ENCODE measurements around the gene PDZRN3. TPM values are rescaled to one million over a fixed set of nuclear protein-coding genes. Genes with fewer than 3 reads are reported as not detected.
A peak's percentile ranks its signal among the peaks of the same experiment; 100 is the strongest.

The PDZRN3 gene
- 70.8 and 135 TPM in 2 replicates for total RNA-seq
- polyA plus RNA-seq (2012) = 27.3 TPM

DNA sequence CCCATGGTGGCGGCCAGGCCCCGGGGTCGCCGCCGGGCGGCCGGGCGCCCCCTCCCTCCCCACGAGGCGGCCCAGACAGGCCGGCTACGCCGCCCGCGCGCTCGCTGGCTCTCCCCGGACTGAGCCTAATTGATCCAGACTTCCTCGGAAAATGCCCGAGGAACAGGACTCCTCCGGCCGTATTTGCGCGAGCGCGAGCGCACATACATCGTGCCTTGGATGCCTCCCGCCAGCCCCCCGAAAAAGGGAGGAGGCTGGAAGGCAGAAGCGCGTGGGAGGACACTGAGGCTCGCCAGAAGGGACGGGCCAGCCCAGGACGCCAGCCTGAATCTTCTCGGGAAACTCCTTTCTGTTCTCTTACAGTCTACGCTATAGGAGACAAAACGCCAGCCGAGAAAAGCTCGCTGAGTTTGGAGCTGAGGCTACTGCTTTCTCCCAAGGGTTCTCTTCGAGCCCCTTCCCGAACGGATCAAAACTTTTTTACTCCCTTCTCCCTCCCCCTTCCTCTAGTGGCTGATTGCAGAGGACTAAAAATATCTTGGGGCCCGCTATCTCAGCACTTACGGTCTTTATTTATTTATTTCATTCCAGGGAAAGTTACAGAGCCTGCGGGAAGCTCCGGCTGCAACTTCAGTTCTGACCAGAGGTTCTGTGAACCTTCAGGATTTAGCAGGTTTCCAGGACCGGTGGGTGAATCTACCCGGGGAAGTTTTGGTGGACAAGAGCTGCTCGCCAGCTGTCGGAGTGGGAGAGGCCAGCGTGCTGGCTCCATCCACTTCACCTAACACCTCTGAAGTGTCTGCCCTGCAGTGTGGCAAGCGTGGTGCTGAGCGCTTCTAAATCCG is at the start of gene PDZRN3:
Gene PDZRN3, minus strand, starts transcription at position 121 of the 845 bp plus-strand sequence.
- DNase-seq (ENCODE audit: low read depth) = peak; percentile 86

DNA sequence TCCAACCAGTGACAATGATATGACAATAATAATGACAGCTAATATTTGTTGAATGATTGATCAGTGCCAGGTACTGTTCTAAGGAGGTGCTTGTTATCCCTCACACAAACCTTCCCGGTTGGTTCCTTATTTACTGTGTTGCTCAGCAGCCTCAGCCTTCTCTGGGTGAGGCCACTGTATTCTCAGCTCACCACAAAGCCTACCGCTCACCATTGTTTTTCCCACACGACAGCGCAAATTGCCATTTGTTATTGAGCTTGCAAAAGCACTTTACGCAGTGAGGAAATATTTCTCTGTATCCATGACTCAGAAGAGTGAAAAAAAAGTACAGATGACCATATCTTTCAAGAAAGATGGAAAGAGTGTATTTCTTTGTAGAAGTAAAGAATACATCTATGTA is 49.5 kb upstream of the PDZRN3 start:
- DNase-seq (ENCODE audit: low read depth) = peak; percentile 82

DNA sequence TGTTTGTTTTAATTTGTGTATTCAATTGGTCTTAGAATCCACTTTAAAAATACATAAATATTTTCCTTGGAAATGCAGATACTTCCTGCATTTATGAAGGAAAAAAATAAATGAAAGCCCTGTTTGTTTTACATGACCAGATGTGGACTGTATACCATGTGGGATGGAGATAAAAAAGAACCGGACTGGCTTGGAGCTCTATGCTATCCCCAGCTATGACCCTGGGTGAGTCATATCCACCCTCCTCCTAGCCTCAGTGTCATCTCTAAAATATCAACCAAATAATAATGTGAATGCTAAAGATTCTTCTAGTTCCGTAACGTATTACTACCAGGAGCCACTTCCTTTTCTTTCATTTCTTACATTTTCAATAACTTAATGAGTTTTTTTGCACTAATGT is 44.5 kb upstream of the PDZRN3 start:
- DNase-seq (ENCODE audit: low read depth) = no peak

DNA sequence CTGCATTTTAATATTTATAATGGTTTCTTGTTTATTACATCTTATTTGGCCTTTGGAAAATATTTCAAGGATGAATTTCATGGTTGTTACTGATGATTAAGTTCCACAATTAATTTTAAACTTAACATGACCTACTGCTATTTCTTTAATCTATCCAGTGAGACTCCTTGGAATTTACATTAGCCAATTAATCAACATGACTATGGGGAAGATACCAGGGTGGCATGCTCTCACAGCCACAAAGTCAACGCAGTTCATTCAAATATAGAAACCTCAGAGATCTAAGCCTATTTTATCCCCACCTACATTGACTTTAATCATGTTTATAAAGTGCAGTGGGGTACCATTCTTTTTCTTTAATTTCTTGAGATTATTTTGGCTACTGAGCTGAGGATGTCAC is 43.6 kb upstream of the PDZRN3 start:
- no peak for DNase-seq (ENCODE audit: low read depth)

DNA sequence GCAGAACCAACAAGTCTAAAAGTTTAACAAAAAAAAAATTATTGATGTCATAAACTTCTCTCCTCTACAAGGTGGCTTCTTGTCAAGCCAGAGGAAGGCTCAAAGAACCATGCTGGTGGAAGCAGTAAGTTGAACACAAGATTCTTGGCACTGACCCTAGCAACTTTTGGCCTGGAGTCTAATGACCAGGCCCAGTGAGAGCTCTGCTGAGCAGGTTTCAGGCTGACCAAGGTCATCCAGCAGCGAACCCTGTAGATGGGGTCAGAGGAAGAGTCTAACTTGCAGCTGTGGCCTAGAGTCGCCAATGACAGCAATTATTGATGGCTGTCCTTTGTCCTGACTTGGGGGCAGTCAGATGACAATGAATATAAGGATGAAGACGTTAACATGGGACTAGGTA is 43.1 kb upstream of the PDZRN3 start:
- no peak for DNase-seq (ENCODE audit: low read depth)

DNA sequence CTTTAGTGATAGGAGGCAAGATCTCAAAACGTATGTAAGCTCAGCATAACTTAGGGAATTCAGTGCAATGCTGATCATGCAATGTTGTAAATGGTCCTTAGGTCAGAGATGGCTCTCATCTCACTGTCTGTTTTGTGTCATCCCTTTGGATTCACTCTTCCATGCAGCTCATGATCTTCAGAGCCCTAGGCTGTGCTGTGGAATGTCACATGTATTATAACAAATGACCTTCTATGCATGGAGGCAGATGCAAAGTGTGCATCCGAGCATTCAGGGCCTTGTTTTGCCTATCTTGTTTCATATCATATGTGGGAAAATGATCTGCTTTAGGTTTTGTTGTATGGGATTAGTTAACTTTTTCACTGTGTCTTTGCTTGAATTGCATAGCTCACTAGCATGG is 40.5 kb upstream of the PDZRN3 start:
- DNase-seq (ENCODE audit: low read depth) = no peak

DNA sequence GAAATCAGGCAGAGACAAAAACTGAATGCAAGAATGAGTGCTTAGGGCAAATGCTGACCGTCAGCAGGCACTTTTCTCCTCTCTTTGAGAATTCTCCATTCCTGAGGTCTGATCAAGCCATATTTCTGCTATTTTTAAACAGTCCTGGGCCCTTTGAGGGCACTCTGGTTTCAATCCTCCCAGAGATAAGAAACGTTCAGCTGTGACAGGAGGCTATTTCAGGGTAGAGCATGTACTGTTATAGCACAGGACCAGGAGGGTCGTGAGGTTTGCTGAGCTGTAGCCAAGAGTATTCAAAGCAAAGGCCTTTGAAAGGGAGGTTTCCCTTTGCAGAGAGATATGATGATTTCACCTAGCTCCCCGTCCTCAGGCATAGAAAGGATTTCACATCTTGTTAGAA is 39.6 kb upstream of the PDZRN3 start:
- peak; percentile 45 for DNase-seq (ENCODE audit: low read depth)

DNA sequence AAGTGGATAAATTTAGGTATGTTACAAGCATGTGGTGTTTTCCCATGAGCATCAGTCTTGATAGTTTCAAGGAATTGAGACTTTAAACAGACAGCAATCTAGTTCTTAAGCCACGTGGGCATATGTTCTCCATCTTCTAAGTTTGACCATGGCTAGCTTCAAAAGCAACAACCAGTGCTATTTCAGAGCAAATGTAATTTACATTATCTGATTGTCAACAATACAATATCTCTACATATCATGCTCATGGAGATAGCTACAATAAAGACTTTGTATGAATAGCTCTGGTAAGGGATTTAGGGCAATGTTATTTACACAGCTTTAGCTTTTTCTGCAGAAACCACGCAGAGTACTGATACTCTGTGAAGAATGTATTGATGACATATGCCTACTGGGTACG is 38.8 kb upstream of the PDZRN3 start:
- DNase-seq (ENCODE audit: low read depth) = no peak

DNA sequence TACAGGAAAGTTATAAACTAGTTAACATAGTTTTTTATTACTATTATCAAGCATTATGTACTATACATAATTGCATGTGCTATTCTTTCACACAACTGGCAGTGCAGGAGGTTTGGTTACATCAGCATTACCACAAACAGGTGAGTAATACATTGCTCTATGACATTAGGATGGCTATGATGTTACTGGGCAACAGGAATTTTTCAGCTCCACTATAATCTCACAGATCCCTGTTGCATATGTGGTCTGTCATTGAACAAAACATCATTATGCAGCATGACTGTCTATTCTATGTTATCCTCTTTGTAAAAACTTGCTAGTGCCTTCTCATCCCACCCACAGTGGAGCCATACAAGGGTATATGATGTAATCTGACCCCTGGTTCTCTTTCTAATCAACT is 36.5 kb upstream of the PDZRN3 start:
- no peak for DNase-seq (ENCODE audit: low read depth)

DNA sequence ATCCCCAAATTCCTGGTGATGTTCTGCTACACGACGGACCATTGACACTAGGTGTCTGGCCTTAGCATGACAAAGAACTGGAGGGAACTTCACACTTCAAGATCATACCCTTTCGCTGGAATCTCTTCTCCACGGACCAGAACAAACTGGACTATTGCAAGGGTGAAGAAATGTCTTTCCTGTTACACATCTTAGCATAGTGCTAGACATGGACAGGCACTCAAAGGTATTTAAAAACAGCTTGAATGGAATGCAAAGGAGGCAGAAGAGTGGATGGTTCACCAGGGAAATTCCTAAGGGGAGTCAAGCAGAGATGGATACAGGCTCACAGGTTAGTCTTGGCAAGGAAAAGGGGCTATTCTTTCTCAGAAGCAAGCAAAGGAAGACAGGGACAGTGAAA is 33.5 kb upstream of the PDZRN3 start:
- DNase-seq (ENCODE audit: low read depth) = no peak

DNA sequence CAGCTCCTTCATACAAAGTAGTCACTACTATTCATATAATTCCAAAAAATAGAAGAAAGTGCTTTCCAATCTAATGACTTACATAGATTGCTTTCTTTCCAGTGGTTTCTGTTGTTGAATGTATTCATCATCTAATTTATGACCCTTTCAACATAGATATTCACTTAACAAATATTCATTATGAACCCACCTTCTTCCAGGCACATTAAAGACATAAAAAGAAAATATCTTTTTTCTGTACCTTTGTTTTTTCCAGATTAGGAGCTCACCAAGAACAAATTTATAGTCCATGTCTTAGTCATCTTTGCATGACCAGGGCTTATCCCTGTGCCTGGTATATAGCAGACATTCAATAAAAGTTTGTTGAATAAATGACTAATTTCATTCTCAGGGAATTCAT is 32.4 kb upstream of the PDZRN3 start:
- DNase-seq (ENCODE audit: low read depth) = no peak

DNA sequence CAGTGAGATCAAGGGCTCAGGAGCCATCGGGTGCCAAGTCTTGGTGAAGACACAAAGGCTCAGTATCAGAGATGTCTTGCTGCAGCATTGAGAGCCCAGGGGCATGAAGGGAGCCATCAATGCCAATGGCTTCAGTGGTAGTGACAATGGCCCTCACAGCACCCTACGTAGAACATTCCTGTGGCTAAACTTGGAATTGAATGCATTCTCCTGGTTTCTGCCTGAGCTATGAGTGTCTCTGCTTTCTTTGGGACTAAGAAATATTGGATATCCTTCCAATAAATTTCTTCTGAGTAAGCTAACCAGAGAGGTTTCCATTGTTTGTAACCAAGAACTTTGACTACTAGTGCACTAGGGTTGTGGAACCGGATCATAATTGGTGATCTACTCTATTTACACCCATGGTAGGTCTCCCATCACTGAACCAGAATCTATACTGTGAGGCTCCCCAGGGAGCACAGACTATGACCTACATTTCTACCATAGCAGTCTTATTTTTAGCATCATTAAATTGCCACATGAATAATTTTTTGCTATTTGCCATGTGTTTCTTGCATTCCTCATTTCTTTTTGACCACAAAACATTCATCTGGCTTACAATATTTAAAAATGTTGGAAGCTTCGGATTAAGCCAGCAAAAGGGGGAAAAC is 31.6 kb upstream of the PDZRN3 start:
- peak; percentile 62 for DNase-seq (ENCODE audit: low read depth)

DNA sequence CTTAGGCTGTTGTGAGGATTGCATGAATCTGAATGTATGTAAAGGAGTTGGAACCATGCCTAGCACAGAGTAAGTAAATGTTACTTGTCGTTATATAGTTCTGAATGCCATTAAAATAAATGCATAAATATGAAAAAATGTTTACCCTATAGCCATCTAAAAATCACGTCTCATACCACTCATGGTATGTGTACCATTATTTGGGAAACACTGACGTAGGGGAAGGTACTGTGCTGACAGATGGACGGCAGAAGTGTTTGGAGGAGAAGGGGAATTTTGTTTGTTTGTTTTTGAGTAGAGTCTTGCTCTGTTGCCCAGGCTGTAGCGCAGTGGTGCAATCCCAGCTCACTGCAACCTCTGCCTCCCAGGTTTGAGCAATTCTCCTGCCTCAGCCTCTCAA is 30.5 kb upstream of the PDZRN3 start:
- DNase-seq (ENCODE audit: low read depth) = no peak

DNA sequence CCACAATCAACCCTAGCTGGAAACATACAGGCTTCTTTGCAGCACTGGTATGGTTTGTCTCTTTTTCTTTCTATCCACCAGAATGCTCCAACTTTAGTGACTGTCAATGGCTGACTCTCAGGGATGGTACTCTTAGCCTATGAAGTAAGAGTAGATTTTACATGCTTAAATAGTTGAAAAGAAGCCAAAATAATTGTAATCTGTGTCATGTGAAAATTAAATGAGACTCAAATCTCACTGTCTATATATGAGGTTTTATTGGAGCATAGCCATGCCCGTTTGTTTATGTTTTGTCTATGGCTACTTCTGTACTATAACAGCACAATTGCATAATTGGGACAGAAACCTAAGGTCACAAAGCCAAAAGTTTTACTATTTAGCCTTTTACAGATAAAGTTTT is 29.1 kb upstream of the PDZRN3 start:
- no peak for DNase-seq (ENCODE audit: low read depth)

DNA sequence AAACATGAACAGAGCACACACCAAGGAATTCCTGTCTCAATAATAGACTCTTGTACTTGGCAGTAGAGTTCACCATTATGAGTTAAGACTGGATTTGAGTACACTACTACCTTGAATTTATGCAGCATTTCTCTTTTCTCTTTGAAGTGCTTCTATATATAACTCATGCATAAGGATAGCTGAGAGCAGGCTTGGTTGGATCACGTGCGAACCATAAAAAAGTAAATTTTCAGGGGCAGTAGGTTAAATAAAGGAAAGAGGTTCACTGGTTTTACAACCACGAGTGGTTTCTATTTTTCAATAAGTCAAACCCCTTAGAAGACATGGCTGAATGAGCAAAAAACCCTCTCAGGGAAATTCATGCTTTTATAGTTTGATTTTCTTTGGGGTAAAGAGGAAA is 28.6 kb upstream of the PDZRN3 start:
- DNase-seq (ENCODE audit: low read depth) = no peak

DNA sequence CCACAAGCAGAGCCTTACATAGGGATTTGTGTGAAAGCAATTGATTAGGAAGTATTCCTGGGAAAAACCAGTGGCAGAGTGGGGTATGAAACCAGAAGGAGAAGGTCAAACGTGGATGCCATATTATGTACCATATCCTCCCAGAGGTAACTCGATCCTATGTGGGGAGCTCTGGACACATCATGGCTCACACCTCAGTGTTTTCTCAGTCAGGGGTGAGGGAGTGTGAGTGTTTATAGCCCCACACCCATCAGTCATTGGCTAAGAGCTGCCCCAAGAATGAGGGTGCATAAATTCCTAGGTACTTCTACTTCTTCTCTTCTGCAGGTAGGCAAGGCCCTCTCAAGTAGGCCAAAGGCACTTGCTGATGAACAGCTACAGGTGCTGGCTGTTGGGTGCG is 28.2 kb upstream of the PDZRN3 start:
- no peak for DNase-seq (ENCODE audit: low read depth)

DNA sequence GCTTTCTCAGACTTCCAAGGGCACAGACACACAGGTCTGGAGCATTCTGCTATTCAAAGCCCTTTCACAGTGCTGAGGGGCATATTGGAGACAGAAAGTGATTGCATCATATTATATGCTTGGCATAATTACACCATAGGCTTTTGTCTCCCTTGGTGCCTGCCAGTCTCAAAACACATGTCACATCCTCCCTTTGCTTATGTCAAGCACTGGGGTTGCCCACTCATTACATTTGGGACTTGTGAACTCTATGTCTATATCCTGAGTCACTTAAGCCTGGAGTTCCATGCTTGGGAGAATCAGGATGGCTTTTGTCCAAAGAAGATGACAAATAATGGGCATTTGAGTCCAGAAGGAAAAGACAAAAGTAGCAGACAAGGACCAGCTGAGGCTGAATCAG is 12.3 kb upstream of the PDZRN3 start:
- no peak for DNase-seq (ENCODE audit: low read depth)

DNA sequence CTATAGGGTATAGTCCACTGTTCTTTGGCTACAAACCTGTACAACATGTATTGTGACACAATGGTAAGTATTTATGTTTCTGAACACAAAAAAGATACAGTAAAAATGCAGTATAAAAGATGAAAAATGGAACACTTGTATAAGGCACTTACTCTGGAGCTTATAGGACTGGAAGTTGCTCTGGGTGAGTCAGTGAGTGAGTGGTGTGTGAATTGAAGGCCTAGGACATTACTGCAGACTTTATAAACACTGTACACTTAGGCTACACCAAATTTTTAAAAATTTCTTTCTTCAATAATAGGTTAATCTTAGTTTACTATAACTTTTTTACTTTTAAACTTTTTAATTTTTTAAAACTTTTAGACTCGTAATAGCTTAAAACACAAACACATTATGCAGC is 10.5 kb upstream of the PDZRN3 start:
- DNase-seq (ENCODE audit: low read depth) = no peak

DNA sequence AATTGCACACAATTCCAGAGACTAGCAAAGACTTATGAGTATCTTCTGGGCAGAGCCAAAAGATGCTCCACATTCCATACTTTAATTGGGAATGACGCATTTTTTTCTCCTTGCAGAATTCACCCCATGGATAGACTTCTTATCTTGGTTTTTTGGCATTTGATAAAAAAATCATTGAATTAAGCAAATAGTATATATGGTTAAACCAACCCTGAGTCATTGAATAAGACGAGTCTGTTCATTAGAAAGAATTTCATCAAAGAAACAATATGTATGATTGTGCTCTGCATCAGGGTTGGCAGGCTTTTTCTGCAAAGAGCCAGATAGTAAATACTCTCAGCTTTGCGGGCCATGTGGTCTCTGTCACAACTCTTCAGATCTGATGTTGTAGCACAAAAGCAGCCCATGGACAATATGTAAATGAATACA is 9.2 kb upstream of the PDZRN3 start:
- no peak for DNase-seq (ENCODE audit: low read depth)

DNA sequence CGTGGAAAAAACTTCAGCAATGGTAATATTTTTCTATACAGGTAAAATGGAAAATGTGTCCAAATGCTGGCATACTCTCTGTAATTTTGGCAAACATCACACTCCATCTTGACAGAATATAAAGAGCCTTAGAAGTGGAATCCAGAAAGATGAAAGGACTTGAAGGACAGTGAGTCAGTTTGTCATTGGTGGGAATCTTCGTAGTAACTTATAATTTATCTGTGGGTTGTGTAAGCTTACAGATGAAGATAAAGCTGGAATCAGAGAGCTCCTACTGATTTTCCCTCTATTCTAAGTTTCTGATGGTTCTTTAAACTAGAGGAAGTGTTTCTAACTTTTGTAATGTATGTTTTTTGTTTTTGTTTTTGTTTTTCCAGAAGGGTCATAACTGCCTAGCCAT is 8.7 kb upstream of the PDZRN3 start:
- no peak for DNase-seq (ENCODE audit: low read depth)

DNA sequence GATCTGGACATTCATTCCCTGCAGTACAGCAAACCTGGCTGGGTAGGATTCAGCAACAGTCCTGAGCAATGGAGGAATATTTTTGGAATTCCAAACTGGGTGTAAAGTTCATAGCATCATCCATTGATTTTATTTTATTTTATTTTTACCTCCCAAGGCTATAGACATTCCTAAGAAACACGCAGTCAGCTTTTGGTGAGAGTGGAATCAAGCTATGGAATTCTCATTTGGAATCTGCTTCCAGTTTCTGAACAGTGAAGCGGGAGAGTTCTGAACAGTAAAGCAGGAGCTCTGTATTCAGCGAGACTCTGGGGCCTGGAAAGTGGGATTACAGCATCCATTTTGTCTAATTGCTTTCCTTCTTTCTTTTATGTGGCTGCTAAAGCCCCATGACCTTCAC is 1.4 kb upstream of the PDZRN3 start:
- no peak for DNase-seq (ENCODE audit: low read depth)

DNA sequence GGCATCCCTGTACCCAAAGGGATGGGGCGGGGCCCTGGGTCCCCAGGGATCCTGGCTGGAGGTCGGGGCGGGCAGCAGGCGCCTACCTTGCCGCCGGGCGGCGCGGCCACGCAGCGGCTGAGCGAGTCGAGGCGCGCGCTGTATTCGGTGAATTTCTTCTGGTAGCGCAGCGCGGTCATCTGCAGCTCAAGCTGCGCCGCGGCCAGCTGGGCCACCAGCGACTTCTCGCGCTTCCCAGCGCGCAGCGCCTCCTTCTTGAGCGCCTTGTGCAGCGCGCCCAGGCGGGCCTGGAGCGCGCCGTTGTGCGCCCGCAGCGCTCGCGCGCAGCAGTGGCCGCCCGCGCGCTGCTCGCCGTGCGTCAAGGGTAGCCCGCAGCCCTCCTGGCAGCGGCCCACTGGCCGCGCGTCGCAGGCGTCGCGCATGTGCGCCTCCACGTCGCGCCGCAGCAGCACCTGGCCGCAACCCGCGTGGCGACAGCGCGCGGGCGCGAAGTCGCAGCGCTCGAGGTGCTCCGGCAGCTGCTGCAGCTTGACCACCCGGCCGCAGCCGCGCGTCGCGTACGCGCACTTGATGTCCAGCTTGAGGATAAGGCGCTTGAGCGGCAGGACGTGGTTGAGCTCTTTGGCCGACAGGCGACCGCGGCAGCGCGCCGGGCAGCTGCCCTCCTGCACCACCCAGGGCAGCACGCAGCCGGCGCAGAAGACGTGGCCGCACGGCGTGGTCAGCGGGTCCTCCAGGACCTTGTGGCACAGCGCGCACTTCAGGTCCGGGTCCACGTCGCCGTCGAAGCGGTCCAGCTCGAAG is 522 bp downstream of the PDZRN3 start:
- peak; percentile 87 for DNase-seq (ENCODE audit: low read depth)

All from myocyte (in vitro differentiated cells).